Activated naive CD4-positive, alpha-beta T cell treated with anti-CD3 and anti-CD28 coated beads, Interleukin-2, amount 50 U/mL, for 72 hours (primary cell): ENCODE measurements around the gene SMIM23. TPM values are rescaled to one million over a fixed set of nuclear protein-coding genes. Genes with fewer than 3 reads are reported as not detected.

Experiments used
- ATAC-seq, 2 donors: fragments of 150-1000 bp; cut with Tn5 transposase; 2 replicates each; pipeline ENCODE4 v1.10.0; 2021; ENCODE audit warnings: mild to moderate bottlenecking in 2 of 2, moderate library complexity in 2 of 2
- DNase-seq, 2 donors: peaks; one replicate each; pipeline ENCODE4 v3.0.0; 2021 to 2022; ENCODE audit warnings: low spot score in 2 of 2
- H3K27ac Mint-ChIP-seq, 2 donors: one replicate each; pipeline ENCODE4 v1.8.0; 2022; ENCODE audit warnings: mild to moderate bottlenecking in 2 of 2, mixed read lengths in 2 of 2
- H3K36me3 Mint-ChIP-seq, 2 donors: one replicate each; pipeline ENCODE4 v1.8.0; 2022; ENCODE audit warnings: mixed read lengths in 2 of 2
- H3K9me3 Mint-ChIP-seq, 2 donors: one replicate each; pipeline ENCODE4 v1.8.0; 2022; ENCODE audit warnings: mixed read lengths in 2 of 2
- total RNA-seq, 2 donors: library from RNA; stranded (reverse); gene quantifications; one replicate each; pipeline ENCODE4 v1.2.3, GENCODE V29; 2022

Gene SMIM23
- total RNA-seq, 2 donors from 2014 or later = not detected

GRCh38 chr5:171830686-171831085 lies 45.1 kb downstream of the SMIM23 start:
- H3K36me3 Mint-ChIP-seq = peaks cover 0 to 11% of the 10 kb centered on the region in 2 donors
- peaks cover 5 to 22% of the 10 kb centered on the region in 2 donors for H3K9me3 Mint-ChIP-seq
- ATAC-seq (no peak), DNase-seq (no peak)
- H3K27ac Mint-ChIP-seq = no peak overlapping the region

- peaks cover 5 to 22% of the 10 kb centered on the region in 2 donors for H3K9me3 Mint-ChIP-seq
- peaks cover 0 to 11% of the 10 kb centered on the region in 2 donors for H3K36me3 Mint-ChIP-seq
- ATAC-seq (no peak), DNase-seq (no peak)
- H3K27ac Mint-ChIP-seq = no peak overlapping the region
Observed at GRCh38 chr5:171832775-171833174, 47.2 kb downstream of the SMIM23 start.

GRCh38 chr5:171834461-171834860 lies 48.8 kb downstream of the SMIM23 start:
- ATAC-seq (no peak), DNase-seq (no peak)
- Mint-ChIP-seq H3K27ac (no peak overlapping the region), H3K9me3 (peaks cover 5 to 22% of the 10 kb centered on the region in 2 donors), H3K36me3 (peaks cover 0 to 11% of the 10 kb centered on the region in 2 donors)

- H3K36me3 Mint-ChIP-seq = peaks cover 0 to 11% of the 10 kb centered on the region in 2 donors
- no peak overlapping the region for H3K27ac Mint-ChIP-seq
- ATAC-seq (no peak), DNase-seq (no peak)
- H3K9me3 Mint-ChIP-seq = peaks cover 5 to 22% of the 10 kb centered on the region in 2 donors
Observed at GRCh38 chr5:171835066-171835465, 49.4 kb downstream of the SMIM23 start.

- Mint-ChIP-seq H3K27ac (no peak overlapping the region), H3K9me3 (peaks cover 0 to 9% of the 10 kb centered on the region in 2 donors), H3K36me3 (peaks cover 0 to 10% of the 10 kb centered on the region in 2 donors)
- ATAC-seq = no peak
- no peak for DNase-seq
Observed at GRCh38 chr5:171837522-171837921, 51.9 kb downstream of the SMIM23 start.

- peak overlapping the region in 1 of 2 donors; percentile 50 for H3K27ac Mint-ChIP-seq
- ATAC-seq (no peak), DNase-seq (no peak)
- peaks cover 0 to 4% of the 10 kb centered on the region in 2 donors for H3K9me3 Mint-ChIP-seq
- H3K36me3 Mint-ChIP-seq = peaks cover 0 to 5% of the 10 kb centered on the region in 2 donors
Observed at GRCh38 chr5:171838066-171838465, 52.4 kb downstream of the SMIM23 start.

GRCh38 chr5:171839112-171839511 lies 53.5 kb downstream of the SMIM23 start:
- Mint-ChIP-seq H3K27ac (no peak overlapping the region), H3K9me3 (no peaks in the 10 kb centered on the region), H3K36me3 (no peaks in the 10 kb centered on the region)
- ATAC-seq = no peak
- DNase-seq = no peak

- DNase-seq (no peak), ATAC-seq (peak in 1 of 2 donors; percentile 47)
- Mint-ChIP-seq H3K9me3 (no peaks in the 10 kb centered on the region), H3K27ac (no peak overlapping the region), H3K36me3 (no peaks in the 10 kb centered on the region)
Observed at GRCh38 chr5:171840066-171840465, 54.4 kb downstream of the SMIM23 start.

Other genes with a start within 250 kb of the SMIM23 start
- 10 to 100 TPM; 40.7 to 41.7 TPM for gene FBXW11, start 220.8 kb downstream of the SMIM23 start, total RNA-seq